Amygdala (tissue), 56 donors: ENCODE results near the gene BTBD9.

Experiments
- DNase-seq, 56 donors: peaks; one replicate each; lab custom pipeline; 2025; lab: John Stamatoyannopoulos, UW

Gene BTBD9

GRCh38 chr6:38603496-38603895 lies 36.2 kb downstream of the BTBD9 start:
- DNase-seq, result no peak

- no peak for DNase-seq
Measured at GRCh38 chr6:38599966-38600550, 39.7 kb downstream of the BTBD9 start.

GRCh38 chr6:38599261-38599660 lies 40.5 kb downstream of the BTBD9 start:
- no peak for DNase-seq

DNA sequence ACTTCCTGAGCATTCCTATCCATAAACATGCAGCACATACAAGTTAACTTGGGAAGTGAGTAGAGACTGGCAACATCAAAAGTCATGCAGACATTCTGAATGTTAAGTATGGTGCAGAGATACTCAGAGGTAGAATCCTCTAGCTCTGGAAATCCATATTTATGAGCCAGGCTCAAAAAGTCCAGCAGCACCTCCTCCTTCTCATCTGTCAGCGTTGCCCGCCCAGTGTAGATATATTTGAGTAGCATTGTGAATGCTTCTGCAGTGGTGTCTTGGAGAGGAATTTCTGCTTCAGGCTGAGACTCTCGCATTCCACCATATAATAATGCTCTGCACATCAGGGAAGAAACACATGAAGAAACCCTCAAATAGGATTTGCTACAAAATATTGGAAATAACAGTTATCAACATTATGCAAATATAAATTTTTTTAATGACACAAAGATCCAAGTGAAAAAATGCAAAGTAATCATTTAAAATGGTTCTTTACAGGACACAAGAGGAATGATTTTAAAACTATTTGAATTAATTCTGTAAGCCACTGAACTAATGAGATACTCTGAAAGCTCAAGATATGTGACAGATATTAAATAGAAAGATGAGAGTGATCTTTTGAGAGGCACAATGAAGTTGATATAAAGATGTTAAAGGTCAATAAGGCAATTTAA lies 45.6 kb downstream of the BTBD9 start:
- no peak for DNase-seq

- DNase-seq, result no peak
Measured at GRCh38 chr6:38593409-38593808, 46.3 kb downstream of the BTBD9 start.

DNA sequence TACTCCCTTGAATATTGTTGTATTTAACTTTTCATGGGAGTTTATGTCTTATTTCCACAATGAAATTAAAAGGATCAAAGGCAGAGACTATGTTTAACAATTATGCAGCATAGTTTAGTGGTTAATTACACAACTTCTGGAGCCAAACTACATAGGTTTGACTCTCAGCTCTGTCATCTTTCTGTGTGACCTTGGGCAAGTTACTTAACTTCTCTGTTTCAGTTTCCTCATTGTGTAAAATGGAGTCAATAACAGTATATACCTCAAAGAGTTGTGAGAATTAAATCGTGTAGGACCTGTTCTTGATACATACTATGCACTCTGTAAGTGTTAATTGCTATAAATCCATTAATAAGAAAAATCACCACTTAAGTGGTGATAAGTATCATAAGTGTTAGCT lies 48.3 kb downstream of the BTBD9 start:
- DNase-seq, result no peak

DNA sequence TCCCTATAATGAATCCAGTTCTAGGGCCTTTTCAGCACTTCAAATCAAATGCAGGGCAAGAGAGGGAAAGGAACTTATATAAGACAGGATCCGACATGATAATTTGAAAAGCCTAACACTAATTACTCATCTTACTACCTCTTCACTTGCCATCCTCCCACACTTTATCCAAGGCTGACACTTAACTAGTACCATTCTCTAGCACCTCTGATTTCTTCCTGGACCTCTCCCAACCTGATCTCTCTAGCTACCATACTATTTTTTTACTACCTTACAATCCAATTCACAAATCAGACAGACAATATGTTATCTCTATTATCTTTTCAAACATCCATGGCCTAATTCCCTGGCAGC lies 50.4 kb downstream of the BTBD9 start:
- DNase-seq, result no peak

- no peak for DNase-seq
Measured at GRCh38 chr6:38588631-38589366, 50.9 kb downstream of the BTBD9 start.

- peak in 3 of 56 donors; percentile 2 to 16 (median 10) for DNase-seq
Measured at GRCh38 chr6:38587766-38588362, 51.9 kb downstream of the BTBD9 start.

DNA sequence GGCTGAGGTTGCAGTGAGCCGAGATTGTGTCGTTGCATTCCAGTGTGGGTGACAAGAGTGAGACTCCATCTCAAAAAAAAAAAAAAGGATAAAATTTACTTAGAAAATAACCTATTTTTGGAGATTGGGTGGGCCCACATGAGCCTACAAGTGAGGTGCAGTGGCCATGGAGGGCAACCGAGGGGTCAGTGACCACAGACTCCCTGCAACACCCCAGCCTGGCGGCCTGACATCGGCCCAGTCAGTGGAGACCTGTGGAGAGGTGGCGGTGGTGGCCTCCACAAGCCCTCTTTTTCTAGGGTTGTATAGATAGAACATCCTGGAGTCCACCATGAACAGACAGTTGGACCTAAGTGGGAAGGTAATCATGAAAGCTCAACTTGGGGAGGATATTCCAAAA lies 52.7 kb downstream of the BTBD9 start:
- DNase-seq, result no peak

- no peak for DNase-seq
Measured at GRCh38 chr6:38584731-38585130, 55.0 kb downstream of the BTBD9 start.

DNA sequence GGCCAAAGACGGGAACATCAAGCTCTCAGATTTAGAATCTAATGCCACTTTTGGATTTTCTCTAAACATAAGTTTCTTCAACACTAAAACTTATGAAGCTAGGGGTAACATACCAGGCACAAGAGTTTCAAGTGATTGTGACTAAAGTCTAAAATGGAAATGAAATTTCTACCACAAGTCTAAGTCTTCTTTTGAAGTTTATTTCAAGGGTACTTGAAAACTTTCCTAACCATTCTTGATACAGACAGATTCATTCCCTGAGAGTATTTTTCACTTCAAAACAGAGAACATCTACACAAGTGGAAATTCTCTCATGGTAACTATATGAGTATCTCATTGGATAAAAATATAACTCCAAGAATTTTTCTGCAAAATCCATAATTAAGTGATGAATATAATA lies 56.2 kb downstream of the BTBD9 start:
- no peak for DNase-seq

DNA sequence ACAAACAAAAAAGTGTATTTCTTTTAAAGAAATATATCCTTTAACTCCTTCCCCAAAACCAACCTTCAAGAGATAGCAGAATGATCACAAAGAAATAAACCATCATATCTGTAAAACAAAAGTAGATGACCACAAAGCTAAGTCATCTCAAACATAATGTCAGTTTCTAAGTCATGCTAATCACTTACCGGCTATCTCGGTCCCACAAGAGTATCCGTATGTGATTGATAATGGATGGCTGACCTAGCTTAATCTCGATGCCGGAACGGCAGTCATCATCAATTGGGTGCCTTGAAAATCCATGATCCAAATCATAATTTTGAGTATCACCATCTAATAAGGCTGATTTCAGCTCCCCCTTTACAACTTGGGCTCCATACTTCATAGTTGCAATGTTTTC lies 59.7 kb downstream of the BTBD9 start:
- no peak for DNase-seq

DNA sequence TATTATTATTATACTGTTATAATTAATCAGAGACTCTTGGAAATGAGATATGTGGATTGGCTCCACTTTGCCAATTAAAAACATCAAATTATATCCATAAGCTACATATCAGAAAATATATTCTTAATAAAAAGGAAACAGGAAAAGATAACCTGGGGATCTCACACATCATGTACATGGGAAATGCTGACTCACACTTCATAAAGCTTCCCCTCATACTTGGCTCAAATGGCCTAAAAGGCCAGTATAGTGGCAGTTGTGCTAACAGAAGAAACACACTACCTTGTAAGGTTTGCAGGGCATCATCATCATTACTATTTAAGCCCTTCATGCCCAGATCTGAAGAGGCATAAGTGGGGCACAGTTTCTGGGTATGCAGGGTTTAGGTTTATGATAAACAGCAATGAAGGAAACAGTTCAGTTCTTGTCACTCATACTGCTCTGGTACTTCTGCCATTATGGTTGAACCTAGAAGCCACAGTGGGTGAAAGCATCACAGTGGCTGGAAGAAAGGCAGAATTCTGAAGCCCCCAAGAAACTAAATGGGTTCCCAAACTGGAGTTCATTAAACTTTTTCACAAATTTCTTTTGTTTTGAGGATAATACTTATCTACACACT lies 60.6 kb downstream of the BTBD9 start:
- DNase-seq, result no peak

DNA sequence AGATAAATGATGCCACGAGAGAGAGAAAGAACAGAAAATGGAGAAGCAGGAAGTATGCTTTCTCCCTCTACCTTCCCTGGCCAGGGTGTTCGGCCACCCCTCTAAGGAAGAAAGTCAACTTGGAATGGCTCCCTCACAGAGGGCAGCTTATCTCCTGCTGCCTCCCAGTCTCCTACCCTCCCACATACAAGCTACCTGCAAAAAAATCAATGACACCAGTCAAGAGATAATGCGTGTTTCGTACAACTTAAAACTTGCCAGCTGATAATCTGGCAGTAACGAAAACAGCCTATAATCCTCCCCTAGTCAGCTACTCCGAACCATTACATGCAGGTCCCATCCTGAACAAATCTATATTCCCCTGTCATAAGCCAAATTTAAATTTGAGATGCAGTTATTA lies 61.7 kb downstream of the BTBD9 start:
- no peak for DNase-seq

- no peak for DNase-seq
Measured at GRCh38 chr6:38577492-38577891, 62.2 kb downstream of the BTBD9 start.

GRCh38 chr6:38573801-38574395 lies 65.8 kb downstream of the BTBD9 start:
- no peak for DNase-seq

GRCh38 chr6:38572186-38572813 lies 67.4 kb downstream of the BTBD9 start:
- DNase-seq, result no peak

- DNase-seq, result no peak
Measured at GRCh38 chr6:38571721-38572120, 68.0 kb downstream of the BTBD9 start.

- peak in 1 of 56 donors; percentile 22 for DNase-seq
Measured at GRCh38 chr6:38570750-38571149, 69.0 kb downstream of the BTBD9 start.
